ENCODE measurements around the gene BRPF3. TPM values are rescaled to one million over a fixed set of nuclear protein-coding genes. Genes with fewer than 3 reads are reported as not detected.

Gene BRPF3
- total RNA-seq, 1 donor from 2014 or later, result 28.2 TPM

GRCh38 chr6:36177166-36177565 lies 19.4 kb upstream of the BRPF3 start:
- Mint-ChIP-seq H3K4me1 (ENCODE audit: low read depth) (no peaks in the 10 kb centered on the region), H3K27me3 (ENCODE audit: low read depth) (no peaks in the 10 kb centered on the region), H3K36me3 (ENCODE audit: low read depth) (peaks cover 10% of the 10 kb centered on the region), H3K4me3 (ENCODE audit: unreplicated experiment) (no peak overlapping the region), H3K27ac (ENCODE audit: unreplicated experiment) (no peak overlapping the region), H3K9me3 (ENCODE audit: low read depth) (peaks cover 22% of the 10 kb centered on the region)
- TF ChIP-seq CTCF (IDR thresholded peaks at IDR 0.05), result no peak
- no peak for DNase-seq (ENCODE audit: low spot score)

- H3K36me3 Mint-ChIP-seq (ENCODE audit: low read depth), result peaks cover 8% of the 10 kb centered on the region
Measured at GRCh38 chr6:36178544-36178943, 18.0 kb upstream of the BRPF3 start.

GRCh38 chr6:36180126-36180525 lies 16.4 kb upstream of the BRPF3 start:
- Mint-ChIP-seq H3K4me1 (ENCODE audit: low read depth) (no peaks in the 10 kb centered on the region), H3K36me3 (ENCODE audit: low read depth) (peaks cover 8% of the 10 kb centered on the region), H3K4me3 (ENCODE audit: unreplicated experiment) (no peak overlapping the region), H3K27me3 (ENCODE audit: low read depth) (peaks cover 3% of the 10 kb centered on the region), H3K9me3 (ENCODE audit: low read depth) (peaks cover 35% of the 10 kb centered on the region), H3K27ac (ENCODE audit: unreplicated experiment) (no peak overlapping the region)
- TF ChIP-seq CTCF (IDR thresholded peaks at IDR 0.05), result no peak
- no peak for DNase-seq (ENCODE audit: low spot score)

More at GRCh38 chr6:36178544-36178943, 18.0 kb upstream of the BRPF3 start:
- no peaks in the 10 kb centered on the region for H3K4me1 Mint-ChIP-seq (ENCODE audit: low read depth)
- H3K4me3 Mint-ChIP-seq (ENCODE audit: unreplicated experiment), result no peak overlapping the region
- TF ChIP-seq CTCF (IDR thresholded peaks at IDR 0.05), result no peak
- H3K27ac Mint-ChIP-seq (ENCODE audit: unreplicated experiment), result no peak overlapping the region
- H3K9me3 Mint-ChIP-seq (ENCODE audit: low read depth), result peaks cover 33% of the 10 kb centered on the region
- no peaks in the 10 kb centered on the region for H3K27me3 Mint-ChIP-seq (ENCODE audit: low read depth)
- no peak for DNase-seq (ENCODE audit: low spot score)

GRCh38 chr6:36184311-36184710 lies 12.2 kb upstream of the BRPF3 start:
- H3K4me3 Mint-ChIP-seq (ENCODE audit: unreplicated experiment), result no peak overlapping the region
- no peaks in the 10 kb centered on the region for H3K4me1 Mint-ChIP-seq (ENCODE audit: low read depth)
- H3K9me3 Mint-ChIP-seq (ENCODE audit: low read depth), result peaks cover 17% of the 10 kb centered on the region
- no peak for TF ChIP-seq CTCF (IDR thresholded peaks at IDR 0.05)
- peaks cover 3% of the 10 kb centered on the region for H3K27me3 Mint-ChIP-seq (ENCODE audit: low read depth)
- no peaks in the 10 kb centered on the region for H3K36me3 Mint-ChIP-seq (ENCODE audit: low read depth)
- no peak for DNase-seq (ENCODE audit: low spot score)
- H3K27ac Mint-ChIP-seq (ENCODE audit: unreplicated experiment), result no peak overlapping the region

GRCh38 chr6:36186199-36186598 lies 10.3 kb upstream of the BRPF3 start:
- TF ChIP-seq CTCF (IDR thresholded peaks at IDR 0.05), result no peak
- peaks cover 3% of the 10 kb centered on the region for H3K27me3 Mint-ChIP-seq (ENCODE audit: low read depth)
- H3K4me3 Mint-ChIP-seq (ENCODE audit: unreplicated experiment), result no peak overlapping the region
- H3K4me1 Mint-ChIP-seq (ENCODE audit: low read depth), result no peaks in the 10 kb centered on the region
- no peak for DNase-seq (ENCODE audit: low spot score)
- no peak overlapping the region for H3K27ac Mint-ChIP-seq (ENCODE audit: unreplicated experiment)
- peaks cover 13% of the 10 kb centered on the region for H3K9me3 Mint-ChIP-seq (ENCODE audit: low read depth)
- H3K36me3 Mint-ChIP-seq (ENCODE audit: low read depth), result peaks cover 1% of the 10 kb centered on the region
